ENCODE measurements around the gene U2SURP. TPM values are rescaled to one million over a fixed set of nuclear protein-coding genes. Genes with fewer than 3 reads are reported as not detected.
"Not testable (repeated sequence)": the region's sequence is repeated elsewhere in the genome, so short reads cannot be mapped to it uniquely, and the experiment has no call there.

U2SURP gene
- polyA plus RNA-seq, 12 donors: 64.0 to 134 (median 97.0) TPM

DNA sequence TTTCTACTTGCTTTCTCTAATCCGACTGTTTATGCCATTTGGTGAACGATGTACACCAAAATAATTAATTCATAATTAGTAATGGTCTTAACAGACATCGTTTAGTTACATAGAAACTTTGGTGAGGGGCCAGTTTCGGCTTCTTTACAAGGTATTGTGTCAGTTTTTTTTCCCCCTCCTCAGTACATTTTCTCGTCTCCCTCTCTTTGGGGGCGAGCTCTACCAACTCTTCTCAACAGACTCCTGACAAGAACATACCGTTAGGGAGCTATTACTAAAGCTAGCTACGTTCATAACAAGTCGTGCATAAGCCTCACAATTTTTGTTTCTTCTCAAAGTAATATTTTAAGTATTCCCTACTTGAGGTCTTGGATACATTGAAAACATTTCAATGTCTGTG lies 1.4 kb downstream of the U2SURP start:
- DNase-seq: no peak

GRCh38 chr3:143004823-143005222 lies 3.5 kb downstream of the U2SURP start:
- no peak for DNase-seq

GRCh38 chr3:143010024-143010423 lies 8.7 kb downstream of the U2SURP start:
- DNase-seq: no peak

DNA sequence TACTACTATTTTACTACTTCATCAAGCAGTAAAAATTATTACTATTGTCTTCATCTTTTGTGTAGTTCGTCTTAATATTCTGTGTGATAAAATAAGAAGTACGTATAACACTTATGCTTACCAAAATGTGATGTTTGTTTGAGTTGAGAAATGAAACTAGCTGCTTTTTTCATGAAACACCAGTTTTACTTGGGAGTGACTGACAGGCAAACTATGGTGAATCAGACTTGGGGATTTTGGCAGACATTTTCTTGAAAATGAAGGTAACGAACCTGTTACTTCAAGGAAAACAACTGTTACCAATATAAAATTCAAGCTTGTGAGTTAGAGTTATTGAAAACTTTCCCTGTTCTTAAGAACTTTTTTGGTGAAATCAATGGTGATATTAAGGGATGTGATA lies 10.3 kb downstream of the U2SURP start:
- no peak for DNase-seq

DNA sequence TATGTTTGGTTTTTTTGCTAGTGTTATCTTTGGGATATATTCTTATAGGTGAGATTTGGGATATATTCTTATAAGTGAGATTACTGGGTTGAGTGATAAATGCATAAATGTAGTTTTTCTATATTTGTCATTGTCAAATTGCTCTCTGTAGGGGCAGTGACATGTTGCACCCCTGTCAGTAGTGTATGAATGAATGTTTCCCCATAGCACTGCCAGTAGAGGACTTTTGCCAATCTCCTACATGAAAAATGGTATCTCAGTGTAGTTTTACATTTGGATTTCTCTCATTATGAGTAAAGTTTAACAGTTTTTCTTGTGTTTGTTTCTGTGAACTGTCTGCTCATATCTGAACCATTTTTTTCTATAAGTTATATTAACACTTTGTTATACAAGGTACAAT lies 13.6 kb downstream of the U2SURP start:
- DNase-seq: no peak

DNA sequence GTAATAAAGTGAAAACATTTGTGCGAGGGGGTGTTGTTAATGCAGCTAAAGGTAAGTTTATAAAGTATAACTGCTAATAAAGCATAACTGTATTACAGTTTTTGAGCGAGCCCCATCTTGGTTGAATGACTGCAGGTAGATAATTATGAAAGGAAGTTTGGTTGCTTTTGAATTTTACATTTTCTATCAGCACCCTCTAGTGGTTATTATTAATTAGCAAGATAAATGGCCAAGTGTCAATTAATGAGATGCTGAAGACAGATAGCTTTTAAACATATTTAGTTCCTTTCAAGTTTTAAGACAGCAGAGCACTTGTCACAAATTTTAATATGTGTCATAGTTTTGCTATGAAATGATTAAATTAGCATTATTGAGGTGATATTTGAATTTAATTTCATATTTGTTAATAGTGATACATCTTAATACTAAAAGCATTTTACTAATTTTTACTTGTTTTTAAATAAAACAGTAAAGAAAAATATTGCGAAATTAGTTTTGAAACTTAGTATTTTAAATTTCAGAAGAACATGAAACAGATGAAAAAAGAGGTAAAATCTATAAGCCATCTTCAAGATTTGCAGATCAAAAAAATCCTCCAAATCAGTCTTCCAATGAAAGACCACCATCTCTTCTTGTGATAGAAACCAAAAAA lies 15.1 kb downstream of the U2SURP start:
- no peak for DNase-seq

- DNase-seq: no peak
These were observed 23.1 kb downstream of the U2SURP start for GRCh38 chr3:143024351-143024960.

DNA sequence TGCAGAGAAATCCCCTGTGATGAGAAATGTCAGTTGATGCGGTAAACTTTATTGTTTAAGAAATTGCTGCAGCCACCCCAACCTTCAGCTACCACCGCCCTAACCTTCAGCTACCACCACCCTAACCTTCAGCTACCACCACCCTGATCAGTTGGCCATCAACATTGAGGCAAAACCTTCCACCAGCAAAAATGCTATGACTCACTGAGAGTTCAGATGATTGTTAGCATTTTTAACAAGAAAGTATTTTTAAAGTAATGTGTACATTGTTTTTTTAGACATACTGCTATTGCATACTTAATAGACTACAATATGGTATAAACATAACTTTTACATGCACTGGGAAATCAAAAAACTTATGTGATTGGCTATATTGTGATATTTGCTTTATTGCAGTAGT lies 30.0 kb downstream of the U2SURP start:
- no peak for DNase-seq

- not testable (repeated sequence) for DNase-seq
These were observed 30.5 kb downstream of the U2SURP start for GRCh38 chr3:143031796-143032387.

GRCh38 chr3:143035466-143036211 lies 34.3 kb downstream of the U2SURP start:
- DNase-seq: no peak

DNA sequence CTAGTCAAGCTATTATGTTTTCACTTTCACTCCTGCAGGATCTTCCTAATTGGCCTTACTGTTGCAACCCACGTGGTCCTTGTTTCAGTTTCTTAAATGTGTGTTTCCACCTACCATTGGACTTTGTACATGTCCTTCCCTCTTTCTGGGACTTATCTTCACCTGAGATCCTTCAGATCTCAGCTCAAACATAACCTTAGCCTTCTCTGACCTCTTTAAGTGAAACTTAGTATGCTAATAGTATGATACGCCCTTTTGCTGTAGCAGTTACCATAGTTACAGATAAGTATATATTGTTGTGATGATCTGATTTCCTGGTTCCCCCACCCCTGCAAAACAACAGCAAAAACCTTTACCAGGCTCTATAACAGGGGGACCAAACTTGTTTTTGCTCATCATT lies 35.2 kb downstream of the U2SURP start:
- DNase-seq: no peak

GRCh38 chr3:143037867-143038266 lies 36.5 kb downstream of the U2SURP start:
- DNase-seq: no peak

GRCh38 chr3:143040261-143040879 lies 39.0 kb downstream of the U2SURP start:
- no peak for DNase-seq

GRCh38 chr3:143041903-143042302 lies 40.5 kb downstream of the U2SURP start:
- DNase-seq: no peak

- DNase-seq: no peak
These were observed 44.3 kb downstream of the U2SURP start for GRCh38 chr3:143045639-143046038.

- not testable (repeated sequence) for DNase-seq
These were observed 44.7 kb downstream of the U2SURP start for GRCh38 chr3:143046075-143046474.

GRCh38 chr3:143054011-143054410 lies 52.6 kb downstream of the U2SURP start:
- no peak for DNase-seq

GRCh38 chr3:143056372-143056771 lies 55.0 kb downstream of the U2SURP start:
- no peak for DNase-seq

DNA sequence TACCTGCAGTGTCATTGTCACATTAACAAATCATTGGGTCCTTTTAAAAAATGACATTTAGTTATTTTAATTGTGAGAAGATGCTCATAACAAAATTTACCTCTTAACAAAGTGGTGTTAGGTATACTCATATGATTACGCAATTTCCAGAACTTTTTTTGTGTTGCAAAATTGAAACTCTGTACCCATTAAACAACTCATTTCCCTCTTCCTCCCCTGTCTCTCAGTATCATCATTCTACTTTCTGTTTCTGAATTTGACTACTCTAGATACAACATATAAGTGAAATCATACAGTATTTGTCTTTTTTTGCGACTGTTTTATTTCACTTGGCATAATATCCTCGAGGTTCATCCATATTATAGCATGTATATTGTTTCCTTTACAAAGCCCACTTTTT lies 59.5 kb downstream of the U2SURP start:
- no peak for DNase-seq

- DNase-seq: no peak
These were observed 61.6 kb downstream of the U2SURP start for GRCh38 chr3:143063018-143063417.

GRCh38 chr3:143064777-143065176 lies 63.4 kb downstream of the U2SURP start:
- no peak for DNase-seq

DNA sequence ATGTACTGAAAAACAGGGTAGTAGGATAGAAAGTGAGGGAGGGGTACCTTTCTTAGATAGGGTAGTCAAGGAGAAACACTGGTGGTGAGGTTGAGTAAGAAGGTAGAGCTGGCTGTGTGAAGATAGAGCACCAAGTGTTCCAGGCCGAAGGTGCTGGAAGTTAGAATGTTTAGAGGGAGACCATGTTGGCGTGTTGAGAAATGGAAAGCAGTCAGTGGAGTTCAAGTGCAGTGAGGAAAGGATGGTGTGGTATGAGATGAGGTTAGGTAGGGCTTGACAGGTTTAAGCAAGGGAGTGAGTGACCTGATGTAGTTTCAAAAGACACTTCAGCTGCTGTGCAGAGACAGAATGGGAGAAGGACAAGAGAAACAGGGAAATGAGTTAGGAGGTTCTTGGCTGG lies 64.0 kb downstream of the U2SURP start:
- DNase-seq: no peak

Data from muscle of arm (tissue), 12 donors.